Brain pericyte (primary cell): Measurements from ENCODE around the gene CABP7.
A peak's percentile ranks its signal among the peaks of the same experiment; 100 is the strongest.
"Not testable (repeated sequence)": the region's sequence is repeated elsewhere in the genome, so short reads cannot be mapped to it uniquely, and the experiment has no call there.

Source experiments
- DNase-seq: peaks from one replicate; pipeline ENCODE4 v3.0.0-alpha.2; 2012; ENCODE audit warnings: low read depth, low spot score

The CABP7 gene

GRCh38 chr22:29748248-29748893 is 28.6 kb downstream of the CABP7 start:
- DNase-seq: no peak

DNA sequence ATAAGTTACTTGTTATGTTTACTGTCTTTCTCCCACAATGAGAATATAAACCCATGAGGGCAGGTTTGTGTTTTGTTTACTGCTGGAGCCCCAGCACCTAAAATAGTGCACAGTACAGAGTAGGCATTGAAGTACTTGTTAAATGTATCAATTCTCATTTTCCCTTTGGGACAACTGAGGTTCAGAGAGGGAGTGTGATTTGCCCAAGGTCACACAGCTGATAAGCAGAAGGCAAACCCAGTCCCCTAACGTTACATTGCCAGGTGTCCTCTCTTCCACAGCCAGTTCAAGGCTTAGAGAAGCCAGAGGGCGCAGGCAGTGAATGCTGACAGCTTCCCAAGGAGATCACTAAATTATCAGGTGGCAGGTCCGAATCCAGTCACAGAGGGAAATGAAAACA is 30.2 kb downstream of the CABP7 start:
- no peak for DNase-seq

DNA sequence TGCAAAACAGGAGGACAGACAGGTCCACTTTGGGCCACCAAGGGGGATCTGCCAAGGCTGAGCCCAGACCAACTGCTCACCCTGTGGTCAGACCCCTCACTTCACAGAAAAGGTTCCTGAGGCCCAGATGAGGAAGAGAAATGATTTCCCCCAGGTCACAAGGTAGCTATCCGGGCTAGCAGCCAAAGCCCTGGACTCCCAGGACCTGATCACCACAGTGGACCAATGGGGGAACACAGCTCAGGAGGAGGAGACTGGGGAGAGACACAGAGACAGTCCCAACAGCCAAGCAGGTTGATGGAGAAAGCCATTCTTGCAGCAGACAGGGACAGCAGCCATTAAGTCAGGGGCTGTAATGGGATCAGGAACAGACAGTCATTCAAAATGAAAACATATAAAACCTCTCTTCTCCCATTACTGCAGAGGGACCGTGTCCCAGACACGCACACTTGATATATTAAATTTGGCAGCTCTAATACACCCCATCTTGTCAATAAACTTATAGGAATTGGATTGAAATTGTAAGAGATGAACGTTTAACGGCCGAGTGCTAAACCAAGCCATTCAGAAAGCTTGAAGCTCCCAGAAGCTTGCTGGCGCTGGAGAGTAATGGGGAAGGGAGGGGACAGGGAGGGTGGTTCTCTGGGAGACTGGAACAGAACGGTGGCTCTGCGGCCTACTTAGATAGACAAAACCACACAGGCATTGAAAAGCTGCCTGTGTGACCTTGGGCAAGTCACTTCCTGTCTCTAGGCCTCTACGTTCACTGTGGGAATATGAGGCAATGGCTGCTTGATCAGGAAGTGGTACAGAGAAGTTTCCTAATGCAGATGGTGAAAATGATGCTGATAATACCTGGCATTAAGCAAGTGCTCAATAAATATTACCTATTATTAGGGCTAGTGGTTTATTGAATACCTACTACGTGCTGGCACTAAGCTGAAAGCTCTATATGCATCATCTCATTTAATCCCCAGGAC is 31.0 kb downstream of the CABP7 start:
- no peak for DNase-seq

DNA sequence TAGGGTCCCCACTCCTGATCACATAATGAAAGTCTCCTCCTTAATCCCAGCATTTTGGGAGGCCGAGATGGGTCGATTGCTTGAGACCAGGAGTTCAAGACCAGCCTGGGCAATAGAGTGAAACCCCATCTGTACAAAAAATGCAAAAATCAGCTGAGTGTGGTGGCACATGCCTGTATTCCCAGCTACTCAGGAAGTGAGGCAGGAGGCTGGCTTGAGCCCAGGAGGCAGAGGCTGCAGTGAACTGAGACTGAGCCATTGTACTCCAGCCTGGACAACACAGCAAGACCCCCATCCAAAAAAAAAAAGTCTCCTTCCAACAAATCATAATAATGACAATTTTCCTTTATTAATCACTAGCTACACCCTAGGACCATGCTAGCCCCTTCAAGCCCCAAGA is 31.9 kb downstream of the CABP7 start:
- no peak for DNase-seq

GRCh38 chr22:29753808-29754657 is 34.2 kb downstream of the CABP7 start:
- no peak for DNase-seq

- DNase-seq: not testable (repeated sequence)
Measured at GRCh38 chr22:29754658-29755395, 35.0 kb downstream of the CABP7 start.

DNA sequence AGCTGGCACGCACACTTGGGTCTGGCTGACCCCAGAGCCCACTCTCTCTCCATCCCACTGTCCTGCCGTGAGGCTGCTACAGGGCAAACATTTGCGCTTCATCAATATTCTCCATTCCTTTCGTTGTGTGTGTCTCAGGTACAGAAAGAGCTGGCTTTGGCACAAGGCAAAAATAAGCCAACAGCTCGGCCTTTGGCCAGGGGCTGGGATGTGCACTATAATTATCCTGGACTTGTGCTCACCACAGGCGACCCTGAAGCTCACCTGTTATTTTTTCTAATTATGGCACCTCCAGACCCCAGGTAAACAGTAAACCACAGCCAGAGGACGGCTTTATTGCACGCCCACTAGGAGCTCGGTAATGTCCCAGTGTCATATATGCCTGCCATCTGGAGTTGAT is 36.1 kb downstream of the CABP7 start:
- DNase-seq: no peak

- no peak for DNase-seq
Measured at GRCh38 chr22:29756341-29756740, 36.5 kb downstream of the CABP7 start.

GRCh38 chr22:29757096-29757495 is 37.3 kb downstream of the CABP7 start:
- no peak for DNase-seq

GRCh38 chr22:29758068-29758622 is 38.3 kb downstream of the CABP7 start:
- no peak for DNase-seq

DNA sequence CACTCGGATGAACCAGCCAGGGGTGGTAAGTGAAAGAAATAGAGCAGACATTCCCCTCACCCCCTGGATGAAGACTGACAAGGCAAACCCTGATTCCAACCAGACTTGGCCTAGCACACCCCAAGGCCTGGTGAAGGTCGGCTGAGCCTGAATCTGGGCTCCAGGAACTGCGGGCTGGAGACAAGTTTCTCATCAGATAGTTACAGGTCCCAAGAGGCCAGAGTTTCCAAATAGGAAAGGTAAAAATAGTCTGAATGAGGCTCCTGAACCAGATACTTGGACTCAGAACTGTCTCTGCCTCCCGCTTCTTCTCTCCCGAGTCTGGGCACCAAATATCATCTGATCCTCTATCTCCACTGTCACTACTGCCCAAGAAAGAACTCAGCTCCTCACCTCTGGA is 39.2 kb downstream of the CABP7 start:
- DNase-seq: no peak

DNA sequence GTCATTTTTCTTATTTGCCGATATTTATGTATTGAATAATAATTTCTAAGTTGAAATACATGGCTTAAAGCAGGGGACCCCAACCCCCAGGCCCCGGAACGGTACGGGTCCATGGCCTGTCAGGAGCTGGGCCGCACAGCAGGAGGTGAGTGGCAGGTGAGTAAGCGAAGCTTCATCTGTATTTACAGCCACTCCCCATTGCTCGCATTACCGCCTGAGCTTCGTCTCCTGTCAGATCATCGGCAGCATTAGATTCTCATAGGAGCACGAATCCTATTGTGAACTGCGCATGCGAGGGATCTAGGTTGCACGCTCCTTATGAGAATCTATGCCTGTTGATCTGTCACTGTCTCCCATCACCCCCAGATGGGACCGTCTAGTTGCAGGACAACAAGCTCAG is 42.5 kb downstream of the CABP7 start:
- DNase-seq: no peak

DNA sequence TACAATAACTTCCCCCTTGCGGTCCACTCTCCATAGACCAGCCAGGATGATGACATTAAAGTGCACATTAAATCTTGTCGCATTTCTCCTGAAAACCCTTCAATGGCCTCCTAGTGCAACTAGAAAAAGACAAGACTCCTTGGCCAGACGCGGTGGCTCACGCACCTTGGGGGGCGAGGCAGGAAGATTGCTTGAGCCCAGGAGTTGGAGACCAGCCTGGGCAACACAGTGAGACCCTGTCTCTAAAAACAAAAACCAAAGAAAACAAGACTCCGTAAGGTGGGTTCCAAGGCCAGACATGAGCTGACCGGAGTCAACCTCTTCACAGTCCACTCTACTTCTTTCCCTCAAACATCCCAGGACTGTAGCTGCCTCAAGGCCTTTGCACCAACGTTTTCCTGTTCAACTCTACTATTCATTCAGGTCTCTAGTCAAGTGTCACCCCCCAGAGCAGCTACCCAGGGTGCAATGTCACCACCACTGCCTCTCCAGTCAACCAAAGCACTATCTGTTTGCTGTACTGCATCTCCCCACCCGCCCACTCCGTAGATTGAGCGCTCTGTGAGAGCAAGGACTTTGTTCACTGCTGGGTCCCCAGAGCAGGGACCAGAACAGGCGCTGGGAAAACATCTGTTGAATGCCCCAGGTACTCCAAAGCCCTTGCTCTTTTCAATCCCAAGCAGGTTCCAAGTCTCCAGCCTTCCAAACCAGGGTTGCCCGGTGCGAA is 46.3 kb downstream of the CABP7 start:
- DNase-seq: no peak

DNA sequence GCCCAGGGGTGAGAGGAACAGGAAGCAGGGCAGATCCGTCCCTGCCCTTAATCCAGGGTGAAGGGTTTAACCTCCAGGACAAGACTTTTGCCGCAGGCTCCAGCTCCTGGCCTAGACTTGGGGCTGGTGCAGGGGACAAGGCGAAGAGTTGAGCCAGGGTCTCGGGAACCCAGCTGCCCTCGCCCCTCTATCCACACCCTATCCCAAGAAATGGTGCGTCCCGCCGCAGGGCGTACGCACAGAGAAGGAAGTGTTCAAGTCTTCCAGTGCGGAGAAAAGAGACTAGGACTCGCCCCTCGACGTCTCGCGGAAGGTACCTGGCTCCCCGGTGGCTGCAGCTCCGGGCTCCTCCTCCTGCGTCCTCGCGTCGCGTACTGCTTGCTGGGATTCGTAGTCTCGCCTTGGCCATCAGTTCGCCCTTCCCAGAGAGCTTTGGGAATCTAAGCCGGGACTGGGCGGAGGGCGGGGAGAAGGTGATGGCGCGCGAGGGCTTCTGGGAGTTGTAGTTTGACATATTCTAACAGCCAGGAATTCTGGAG is 46.9 kb downstream of the CABP7 start, which contains the start of gene ZMAT5:
TSS of gene ZMAT5 (minus strand) at position 376 of the 539 bp plus-strand sequence. CDS start 18,463 bp downstream, outside the sequence.
- DNase-seq: peak; percentile 82

DNA sequence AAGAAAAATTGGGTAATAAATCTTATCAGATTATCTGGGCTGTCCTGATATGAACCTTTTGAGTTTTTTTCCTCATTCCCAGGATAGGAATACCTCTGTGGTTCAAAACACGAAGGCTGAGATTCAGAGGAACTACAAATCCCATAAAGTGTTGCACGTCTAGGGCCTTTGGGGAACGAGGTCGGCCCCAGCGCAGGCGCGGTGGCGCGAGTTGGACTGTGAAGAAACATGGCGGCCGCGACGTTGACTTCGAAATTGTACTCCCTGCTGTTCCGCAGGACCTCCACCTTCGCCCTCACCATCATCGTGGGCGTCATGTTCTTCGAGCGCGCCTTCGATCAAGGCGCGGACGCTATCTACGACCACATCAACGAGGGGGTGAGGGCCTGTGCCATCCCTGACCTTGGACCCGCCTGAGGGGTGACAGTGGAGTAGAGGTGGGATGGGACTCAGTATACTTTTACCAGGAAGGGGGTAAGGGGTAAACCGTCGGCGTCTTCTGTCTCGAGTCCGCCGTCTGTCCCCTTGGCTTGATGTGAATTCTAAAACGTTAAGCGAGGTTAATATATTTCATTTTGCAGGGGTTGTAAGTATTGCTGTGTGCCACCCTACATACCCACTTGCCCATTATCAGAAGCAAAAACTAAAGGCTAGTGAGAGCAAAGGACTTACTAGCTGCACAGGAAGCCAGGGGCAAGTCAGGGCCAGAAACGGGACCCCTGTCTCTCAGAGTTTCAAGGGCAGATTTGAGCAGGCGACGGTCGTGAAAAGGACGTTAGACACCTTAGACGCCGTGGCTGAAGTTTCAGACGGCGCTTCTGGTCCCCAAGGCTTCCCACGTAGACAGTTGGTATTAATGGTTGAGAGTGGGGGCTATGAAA is 47.6 kb downstream of the CABP7 start, which contains the start of gene UQCR10:
TSS of gene UQCR10 (plus strand) at position 199 of the 881 bp plus-strand sequence. CDS start at position 229, 30 bp downstream.
- DNase-seq: no peak

DNA sequence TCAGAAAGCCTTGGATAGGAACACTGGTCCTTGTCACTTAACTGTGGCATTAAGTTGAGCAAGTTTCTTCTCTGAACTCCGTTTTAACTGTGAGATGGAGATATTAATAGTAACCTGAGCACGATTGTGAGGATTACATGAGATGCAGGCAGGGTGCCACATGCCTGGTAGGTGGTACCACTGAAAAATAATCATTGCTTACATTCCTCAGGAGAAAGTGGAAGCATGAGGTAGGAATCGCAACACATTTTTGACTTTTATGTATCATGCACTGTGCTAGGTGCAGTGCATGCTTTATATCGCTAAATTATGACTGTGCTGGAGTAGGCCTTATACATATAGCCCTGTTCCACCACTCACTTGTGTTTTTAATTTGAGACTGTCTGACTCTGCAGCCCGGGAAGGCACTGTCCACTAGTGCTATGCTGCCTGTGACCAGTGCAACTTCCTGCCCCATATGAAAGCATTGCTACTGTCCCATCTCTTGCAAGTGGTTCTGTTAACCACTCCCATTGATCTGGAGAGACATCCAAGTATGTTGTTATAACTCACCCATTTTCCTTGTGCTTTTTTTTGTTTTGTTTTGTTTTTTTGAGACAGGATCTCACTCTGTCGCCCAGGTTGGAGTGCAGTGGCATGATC is 48.4 kb downstream of the CABP7 start:
- DNase-seq: no peak

- no peak for DNase-seq
Measured at GRCh38 chr22:29769723-29770321, 50.0 kb downstream of the CABP7 start.

GRCh38 chr22:29772170-29772641 is 52.4 kb downstream of the CABP7 start:
- no peak for DNase-seq
